ENCODE data around the gene LOXL3.

The LOXL3 gene

GRCh38 chr2:74553892-74554819, at the start of gene LOXL3, which contains the start of gene DOK1:
Gene LOXL3, minus strand, starts transcription at chr2:74553942. Its CDS starts 1,308 bp downstream, at chr2:74552634.
Gene DOK1, plus strand, starts transcription at chr2:74554720. Its CDS starts 35 bp downstream, at chr2:74554755.
- DNase-seq, result peak; percentile 79

GRCh38 chr2:74602586-74603281, 49.0 kb upstream of the LOXL3 start:
- DNase-seq, result no peak

GRCh38 chr2:74599676-74600075, 45.9 kb upstream of the LOXL3 start:
- DNase-seq, result no peak

GRCh38 chr2:74597410-74597809, 43.7 kb upstream of the LOXL3 start:
- DNase-seq, result no peak

GRCh38 chr2:74596584-74596983, 42.8 kb upstream of the LOXL3 start:
- no peak for DNase-seq

- no peak for DNase-seq
Observed at GRCh38 chr2:74593826-74594772, 40.4 kb upstream of the LOXL3 start.

- DNase-seq, result no peak
Observed at GRCh38 chr2:74588664-74589063, 34.9 kb upstream of the LOXL3 start.

- peak; percentile 67 for DNase-seq
Observed at GRCh38 chr2:74587664-74588277, 34.0 kb upstream of the LOXL3 start.

GRCh38 chr2:74585406-74586185, 31.9 kb upstream of the LOXL3 start:
- DNase-seq, result no peak

GRCh38 chr2:74584088-74584645, 30.4 kb upstream of the LOXL3 start:
- DNase-seq, result no peak

GRCh38 chr2:74583504-74583903, 29.8 kb upstream of the LOXL3 start:
- DNase-seq, result no peak

- no peak for DNase-seq
Observed at GRCh38 chr2:74582184-74582583, 28.4 kb upstream of the LOXL3 start.

GRCh38 chr2:74581463-74581862, 27.7 kb upstream of the LOXL3 start:
- no peak for DNase-seq

- no peak for DNase-seq
Observed at GRCh38 chr2:74578408-74578807, 24.7 kb upstream of the LOXL3 start.

- no peak for DNase-seq
Observed at GRCh38 chr2:74577448-74577847, 23.7 kb upstream of the LOXL3 start.

GRCh38 chr2:74576863-74577229, 23.1 kb upstream of the LOXL3 start:
- DNase-seq, result peak; percentile 29

GRCh38 chr2:74576211-74576862, 22.6 kb upstream of the LOXL3 start:
- no peak for DNase-seq

GRCh38 chr2:74575320-74575719, 21.6 kb upstream of the LOXL3 start:
- DNase-seq, result no peak

- DNase-seq, result no peak
Observed at GRCh38 chr2:74573747-74574562, 20.2 kb upstream of the LOXL3 start.

All from CD4-positive, alpha-beta T cell treated with Interleukin-15 for 1 hour (primary cell).